ENCODE data around the gene PPP3CA.

Gene PPP3CA

GRCh38 chr4:101066626-101067170 lies 280.6 kb downstream of the PPP3CA start:
- Mint-ChIP-seq H3K27ac (no peak overlapping the region), H3K9me3 (no peaks in the 10 kb centered on the region), H3K36me3 (ENCODE audit: low read depth) (no peaks in the 10 kb centered on the region), H3K4me1 (ENCODE audit: low read depth) (no peaks in the 10 kb centered on the region), H3K4me3 (no peak overlapping the region), H3K27me3 (ENCODE audit: low read depth) (no peaks in the 10 kb centered on the region)
- DNase-seq (ENCODE audit: low spot score) = no peak

DNA sequence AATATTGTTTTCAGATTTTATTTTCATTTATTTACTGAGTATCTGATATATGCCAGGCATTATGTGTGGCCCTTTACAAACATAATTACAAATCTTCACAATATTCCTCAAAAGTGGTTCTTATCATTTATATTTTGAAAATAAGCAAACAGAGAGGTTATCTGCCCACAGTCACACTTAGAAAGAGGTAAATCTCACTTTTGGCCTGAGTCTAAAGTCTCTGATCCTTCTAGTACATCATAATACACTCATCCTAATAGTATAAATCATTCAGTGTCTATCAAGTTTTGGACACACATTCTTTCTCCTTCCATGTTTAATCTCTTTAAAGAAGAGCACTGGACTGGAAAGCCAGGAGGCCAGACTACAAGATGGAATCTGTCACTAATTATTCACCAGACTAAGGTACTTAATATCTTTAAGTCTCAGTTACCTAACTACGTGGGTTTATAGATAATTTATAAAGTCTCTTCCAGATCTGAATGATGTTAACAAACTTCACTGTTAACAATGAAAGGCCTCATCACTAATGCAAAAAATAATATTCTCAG lies 281.3 kb downstream of the PPP3CA start:
- Mint-ChIP-seq H3K27ac (no peak overlapping the region), H3K9me3 (no peaks in the 10 kb centered on the region), H3K4me3 (no peak overlapping the region), H3K27me3 (ENCODE audit: low read depth) (no peaks in the 10 kb centered on the region), H3K4me1 (ENCODE audit: low read depth) (no peaks in the 10 kb centered on the region), H3K36me3 (ENCODE audit: low read depth) (no peaks in the 10 kb centered on the region)
- DNase-seq (ENCODE audit: low spot score) = no peak

GRCh38 chr4:101065346-101065745 lies 282.0 kb downstream of the PPP3CA start:
- no peaks in the 10 kb centered on the region for H3K4me1 Mint-ChIP-seq (ENCODE audit: low read depth)
- no peak overlapping the region for H3K4me3 Mint-ChIP-seq
- DNase-seq (ENCODE audit: low spot score) = no peak
- no peak overlapping the region for H3K27ac Mint-ChIP-seq
- H3K9me3 Mint-ChIP-seq = no peaks in the 10 kb centered on the region
- no peaks in the 10 kb centered on the region for H3K27me3 Mint-ChIP-seq (ENCODE audit: low read depth)
- peaks cover 1% of the 10 kb centered on the region for H3K36me3 Mint-ChIP-seq (ENCODE audit: low read depth)

DNA sequence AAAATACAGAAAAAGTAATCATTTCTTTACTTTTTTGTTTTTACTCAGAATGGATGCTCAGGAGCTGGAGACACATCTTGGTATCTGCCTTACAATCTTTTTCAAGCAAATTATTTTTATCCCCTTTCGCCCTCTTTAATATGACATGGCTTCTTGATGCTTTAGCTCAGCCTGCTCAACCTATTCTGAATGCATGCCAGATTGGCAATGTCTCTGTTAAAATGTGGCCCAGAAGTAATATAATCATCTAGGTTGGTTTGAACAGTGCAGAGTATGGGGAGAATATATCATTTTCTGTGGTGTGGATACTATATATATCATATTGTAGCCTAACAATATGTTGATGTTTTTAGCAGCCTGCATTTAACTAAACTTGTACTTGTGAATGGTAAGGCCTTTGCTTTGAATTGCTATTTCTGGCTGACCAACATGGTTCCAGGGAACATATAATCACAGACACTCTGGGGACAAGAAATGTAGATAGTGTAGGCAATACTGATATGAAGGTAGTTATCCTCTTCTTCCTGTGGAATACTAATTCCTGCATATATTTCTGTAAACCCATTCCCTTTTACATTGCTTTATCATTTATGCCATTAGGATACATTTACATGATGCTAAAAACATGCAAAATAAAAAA lies 282.7 kb downstream of the PPP3CA start:
- H3K4me3 Mint-ChIP-seq = no peak overlapping the region
- H3K36me3 Mint-ChIP-seq (ENCODE audit: low read depth) = peaks cover 5% of the 10 kb centered on the region
- DNase-seq (ENCODE audit: low spot score) = no peak
- no peaks in the 10 kb centered on the region for H3K27me3 Mint-ChIP-seq (ENCODE audit: low read depth)
- no peaks in the 10 kb centered on the region for H3K9me3 Mint-ChIP-seq
- no peaks in the 10 kb centered on the region for H3K4me1 Mint-ChIP-seq (ENCODE audit: low read depth)
- H3K27ac Mint-ChIP-seq = no peak overlapping the region

DNA sequence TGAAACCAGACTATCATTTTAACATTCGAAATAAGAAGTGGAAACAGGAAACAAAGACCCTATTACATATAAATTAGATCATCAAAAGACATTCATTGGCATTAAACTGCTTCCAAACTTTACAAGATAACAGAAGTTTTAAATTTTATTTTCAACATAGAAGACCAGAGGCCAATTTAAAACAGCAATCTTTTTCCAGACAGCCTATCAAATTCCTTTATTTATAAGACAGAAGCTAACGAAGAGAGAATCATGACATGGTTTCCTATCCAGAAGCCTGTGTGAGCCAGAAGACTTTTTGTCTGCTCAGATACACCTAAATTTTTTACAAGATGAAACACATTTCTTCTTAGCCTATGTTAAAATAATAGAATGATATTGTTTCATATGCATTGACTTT lies 291.9 kb downstream of the PPP3CA start:
- no peaks in the 10 kb centered on the region for H3K27me3 Mint-ChIP-seq (ENCODE audit: low read depth)
- no peaks in the 10 kb centered on the region for H3K9me3 Mint-ChIP-seq
- H3K27ac Mint-ChIP-seq = no peak overlapping the region
- DNase-seq (ENCODE audit: low spot score) = no peak
- no peak overlapping the region for H3K4me3 Mint-ChIP-seq
- H3K36me3 Mint-ChIP-seq (ENCODE audit: low read depth) = peaks cover 4% of the 10 kb centered on the region
- no peaks in the 10 kb centered on the region for H3K4me1 Mint-ChIP-seq (ENCODE audit: low read depth)

DNA sequence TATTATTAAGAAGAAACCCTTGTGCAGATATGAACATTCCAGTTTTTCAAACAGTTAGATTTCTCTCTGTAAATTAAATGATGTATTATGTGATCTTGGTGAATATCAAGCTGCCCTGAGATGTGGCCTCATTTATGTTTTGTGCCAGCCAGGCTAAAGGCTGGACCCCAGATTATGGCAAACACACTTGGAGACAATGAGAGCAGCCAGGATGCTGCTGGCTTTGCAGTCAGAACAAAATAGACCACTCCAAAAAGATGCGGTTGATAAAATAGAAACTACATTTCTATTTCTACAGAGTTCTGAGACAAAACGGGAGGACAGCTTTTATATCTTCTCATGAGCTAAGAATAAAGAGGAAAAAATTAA lies 296.5 kb downstream of the PPP3CA start:
- Mint-ChIP-seq H3K27me3 (ENCODE audit: low read depth) (no peaks in the 10 kb centered on the region), H3K36me3 (ENCODE audit: low read depth) (no peaks in the 10 kb centered on the region), H3K27ac (no peak overlapping the region), H3K4me1 (ENCODE audit: low read depth) (no peaks in the 10 kb centered on the region), H3K9me3 (no peaks in the 10 kb centered on the region), H3K4me3 (no peak overlapping the region)
- DNase-seq (ENCODE audit: low spot score) = no peak

- Mint-ChIP-seq H3K9me3 (no peaks in the 10 kb centered on the region), H3K4me3 (no peak overlapping the region), H3K27ac (no peak overlapping the region), H3K36me3 (ENCODE audit: low read depth) (no peaks in the 10 kb centered on the region), H3K4me1 (ENCODE audit: low read depth) (no peaks in the 10 kb centered on the region), H3K27me3 (ENCODE audit: low read depth) (no peaks in the 10 kb centered on the region)
- no peak for DNase-seq (ENCODE audit: low spot score)
Measured at GRCh38 chr4:101050088-101050836, 297.1 kb downstream of the PPP3CA start.

DNA sequence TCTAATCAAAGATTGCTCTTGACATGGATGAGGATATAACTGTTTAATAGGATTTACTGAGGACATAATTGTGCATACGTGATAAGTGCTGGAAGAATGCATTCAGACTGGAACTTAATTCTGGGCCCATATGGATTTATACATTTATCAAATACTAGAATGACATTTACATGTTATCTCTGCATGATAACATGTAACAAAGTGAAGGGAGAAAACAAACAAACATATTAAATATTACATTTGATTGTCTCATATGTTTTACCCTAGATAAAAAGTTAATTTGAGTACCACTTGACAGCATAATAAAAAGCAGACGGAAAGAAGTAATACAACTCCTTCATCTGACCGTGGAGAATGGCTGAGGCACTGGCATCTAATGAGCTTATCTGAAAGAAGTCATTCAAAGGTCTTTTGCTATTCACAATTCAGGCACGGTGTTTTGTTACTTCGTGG lies 297.8 kb downstream of the PPP3CA start:
- DNase-seq (ENCODE audit: low spot score) = no peak
- no peaks in the 10 kb centered on the region for H3K27me3 Mint-ChIP-seq (ENCODE audit: low read depth)
- H3K27ac Mint-ChIP-seq = no peak overlapping the region
- H3K4me3 Mint-ChIP-seq = no peak overlapping the region
- H3K36me3 Mint-ChIP-seq (ENCODE audit: low read depth) = no peaks in the 10 kb centered on the region
- no peaks in the 10 kb centered on the region for H3K9me3 Mint-ChIP-seq
- no peaks in the 10 kb centered on the region for H3K4me1 Mint-ChIP-seq (ENCODE audit: low read depth)

DNA sequence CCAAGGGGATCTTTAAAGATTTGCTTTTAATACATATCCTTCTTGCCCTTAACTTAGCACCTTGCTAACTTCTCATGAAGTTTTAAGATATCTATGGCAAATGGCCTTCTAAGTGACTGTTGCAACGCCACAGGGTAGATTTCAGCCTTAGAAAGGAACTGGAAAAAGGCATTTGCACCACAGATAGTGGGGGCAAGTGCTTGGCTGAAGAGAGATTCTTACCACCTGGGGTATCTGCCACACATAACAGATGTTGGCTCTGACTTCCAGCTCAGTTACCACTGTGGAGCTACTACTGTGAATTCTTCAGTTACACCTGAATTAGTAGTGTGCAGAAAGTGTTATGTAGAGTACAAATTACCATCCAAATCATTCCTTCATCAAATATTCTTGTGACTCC lies 302.6 kb downstream of the PPP3CA start:
- peaks cover 3% of the 10 kb centered on the region for H3K4me1 Mint-ChIP-seq (ENCODE audit: low read depth)
- no peaks in the 10 kb centered on the region for H3K27me3 Mint-ChIP-seq (ENCODE audit: low read depth)
- no peak overlapping the region for H3K4me3 Mint-ChIP-seq
- H3K27ac Mint-ChIP-seq = no peak overlapping the region
- H3K9me3 Mint-ChIP-seq = no peaks in the 10 kb centered on the region
- peaks cover 5% of the 10 kb centered on the region for H3K36me3 Mint-ChIP-seq (ENCODE audit: low read depth)
- DNase-seq (ENCODE audit: low spot score) = no peak

DNA sequence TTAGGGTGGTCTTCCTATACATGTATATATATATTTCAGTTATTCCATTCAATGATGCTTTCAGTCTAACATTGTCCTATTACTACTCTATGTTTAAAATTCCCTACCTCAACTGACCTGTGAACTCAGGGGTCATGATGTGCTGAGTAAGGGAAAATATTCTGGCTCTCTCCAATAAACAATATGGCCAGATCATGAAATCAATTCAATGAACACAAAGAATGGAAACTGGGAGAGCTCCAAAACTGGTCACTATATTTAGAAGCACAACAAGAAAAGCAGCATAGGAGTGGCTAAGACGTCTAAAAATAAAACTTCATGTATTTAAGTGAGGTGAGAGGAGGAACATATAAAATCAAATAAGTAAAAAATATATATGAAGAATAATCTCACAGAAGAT lies 304.5 kb downstream of the PPP3CA start:
- H3K4me3 Mint-ChIP-seq = no peak overlapping the region
- H3K4me1 Mint-ChIP-seq (ENCODE audit: low read depth) = peaks cover 9% of the 10 kb centered on the region
- H3K27ac Mint-ChIP-seq = no peak overlapping the region
- no peak for DNase-seq (ENCODE audit: low spot score)
- H3K36me3 Mint-ChIP-seq (ENCODE audit: low read depth) = peaks cover 6% of the 10 kb centered on the region
- no peaks in the 10 kb centered on the region for H3K27me3 Mint-ChIP-seq (ENCODE audit: low read depth)
- no peaks in the 10 kb centered on the region for H3K9me3 Mint-ChIP-seq

DNA sequence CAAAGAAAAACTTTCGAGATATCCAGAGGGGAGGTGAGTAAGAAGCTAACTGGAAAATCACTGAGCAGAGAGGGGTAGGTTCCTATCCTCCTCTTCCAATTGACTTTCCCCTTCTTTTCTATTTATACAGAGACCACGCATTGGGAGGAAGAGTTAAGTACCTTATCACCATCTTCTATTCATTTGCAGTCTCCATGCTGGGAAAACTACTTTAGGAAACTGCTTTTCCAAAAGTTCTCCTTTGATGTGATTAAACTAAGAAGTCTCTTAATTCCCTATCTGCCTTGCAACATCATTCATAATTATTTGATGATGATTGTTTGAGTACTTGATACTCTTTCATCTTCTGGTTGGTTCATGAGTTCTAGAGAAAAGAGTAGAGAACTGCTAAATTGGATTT lies 306.6 kb downstream of the PPP3CA start:
- Mint-ChIP-seq H3K4me3 (no peak overlapping the region), H3K27ac (no peak overlapping the region), H3K4me1 (ENCODE audit: low read depth) (peaks cover 15% of the 10 kb centered on the region), H3K36me3 (ENCODE audit: low read depth) (peaks cover 9% of the 10 kb centered on the region), H3K9me3 (no peaks in the 10 kb centered on the region), H3K27me3 (ENCODE audit: low read depth) (no peaks in the 10 kb centered on the region)
- no peak for DNase-seq (ENCODE audit: low spot score)

DNA sequence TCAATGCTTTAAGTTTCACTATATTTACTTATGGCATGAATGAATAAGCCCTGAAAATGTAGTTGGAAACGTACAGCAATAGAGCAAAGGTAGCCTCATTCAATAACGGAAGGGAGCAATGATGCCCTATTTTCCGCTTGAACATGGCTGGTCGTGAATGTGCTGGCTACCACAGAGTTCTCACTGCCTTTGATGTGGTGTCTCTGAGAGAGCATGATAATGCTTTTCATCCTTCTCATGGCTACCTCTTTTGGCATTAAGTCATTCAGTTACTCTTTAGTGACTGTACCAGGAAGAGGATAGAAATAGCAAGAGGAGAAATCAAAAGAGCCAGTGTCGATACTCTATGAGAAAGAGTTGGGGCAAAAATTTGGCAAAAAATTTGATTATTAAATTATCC lies 308.0 kb downstream of the PPP3CA start:
- no peaks in the 10 kb centered on the region for H3K27me3 Mint-ChIP-seq (ENCODE audit: low read depth)
- peaks cover 18% of the 10 kb centered on the region for H3K4me1 Mint-ChIP-seq (ENCODE audit: low read depth)
- H3K9me3 Mint-ChIP-seq = no peaks in the 10 kb centered on the region
- peaks cover 11% of the 10 kb centered on the region for H3K36me3 Mint-ChIP-seq (ENCODE audit: low read depth)
- H3K4me3 Mint-ChIP-seq = no peak overlapping the region
- H3K27ac Mint-ChIP-seq = no peak overlapping the region
- no peak for DNase-seq (ENCODE audit: low spot score)

DNA sequence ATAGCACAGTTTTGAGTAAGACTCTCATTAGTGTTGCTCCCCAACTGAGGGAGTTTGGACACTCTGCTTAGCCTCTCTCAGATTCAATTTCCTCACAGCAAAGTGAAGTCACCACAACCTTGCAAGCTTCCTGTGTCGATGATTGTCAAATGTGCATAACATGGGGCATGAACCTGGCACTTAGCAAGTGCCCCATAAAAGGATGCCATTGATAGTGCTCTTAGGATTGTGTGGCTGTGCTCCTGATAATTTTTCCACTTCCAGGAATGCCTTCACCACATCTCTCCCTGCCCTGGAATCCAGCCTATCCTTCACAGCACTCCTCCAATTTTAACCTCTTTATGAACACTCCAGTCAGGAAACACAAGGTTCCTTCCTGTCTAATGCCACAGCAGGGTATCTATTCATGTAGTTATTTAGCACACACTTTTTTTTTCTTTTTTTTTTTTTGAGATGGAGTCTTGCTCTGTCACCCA lies 309.4 kb downstream of the PPP3CA start:
- Mint-ChIP-seq H3K4me3 (peak overlapping the region; percentile 59), H3K9me3 (no peaks in the 10 kb centered on the region), H3K4me1 (ENCODE audit: low read depth) (peaks cover 19% of the 10 kb centered on the region), H3K27me3 (ENCODE audit: low read depth) (no peaks in the 10 kb centered on the region), H3K27ac (peak overlapping the region; percentile 66), H3K36me3 (ENCODE audit: low read depth) (peaks cover 11% of the 10 kb centered on the region)
- DNase-seq (ENCODE audit: low spot score) = no peak

DNA sequence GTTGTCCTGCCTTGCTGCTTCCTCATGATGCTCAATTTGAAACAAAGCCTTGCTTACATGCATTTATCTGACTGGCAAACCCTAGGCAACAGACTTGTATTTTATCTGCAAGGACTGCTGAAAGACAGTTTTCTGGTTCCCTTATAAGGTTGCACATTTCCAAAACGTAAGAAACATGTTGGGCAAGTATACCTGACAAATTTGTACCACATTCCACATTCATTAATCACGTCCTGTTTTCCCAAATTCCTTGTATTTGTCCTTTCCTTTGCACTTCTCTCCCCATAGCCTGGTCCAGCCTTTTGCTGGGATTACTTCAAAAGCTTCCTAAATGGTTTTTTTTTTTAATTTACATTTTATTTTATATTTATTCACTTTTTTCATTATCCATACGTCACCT lies 310.1 kb downstream of the PPP3CA start:
- Mint-ChIP-seq H3K36me3 (ENCODE audit: low read depth) (peaks cover 9% of the 10 kb centered on the region), H3K9me3 (no peaks in the 10 kb centered on the region), H3K4me3 (no peak overlapping the region), H3K27me3 (ENCODE audit: low read depth) (no peaks in the 10 kb centered on the region), H3K4me1 (ENCODE audit: low read depth) (peaks cover 19% of the 10 kb centered on the region), H3K27ac (no peak overlapping the region)
- no peak for DNase-seq (ENCODE audit: low spot score)

Data from T-helper 2 cell treated with Interferon-gamma antibody and Interleukin-4, amounts not matched to agents 5 μg/mL and 100 μg/mL, for 36 hours (primary cell).